Hepatocyte (in vitro differentiated cells): ENCODE data around the gene ZNF519. TPM values are rescaled to one million over a fixed set of nuclear protein-coding genes. Genes with fewer than 3 reads are reported as not detected.

ENCODE experiments used
- DNase-seq: peaks from one replicate; pipeline ENCODE4 v3.0.0-alpha.2; 2016; ENCODE audit warnings: low spot score
- H2AFZ ChIP-seq: fragments of 200-600 bp; sonication (generic); 2 replicates; pipeline ENCODE4 v1.6.0; 2016; ENCODE audit warnings: antibody characterized with exemption, mild to moderate bottlenecking
- H3K27ac ChIP-seq: fragments of 200-600 bp; sonication (generic); 2 replicates; pipeline ENCODE4 v1.5.1; 2016; ENCODE audit warnings: mild to moderate bottlenecking
- H3K27me3 ChIP-seq: fragments of 200-600 bp; sonication (generic); 2 replicates; pipeline ENCODE4 v1.6.1; 2016
- H3K36me3 ChIP-seq: fragments of 200-600 bp; sonication (generic); replicated peaks from 2 replicates; pipeline ENCODE4 v1.5.1; 2016; ENCODE audit warnings: low read depth; ENCODE audit not compliant: insufficient read depth
- H3K4me1 ChIP-seq: fragments of 200-600 bp; sonication (generic); 2 replicates; pipeline ENCODE4 v1.5.1; 2016; ENCODE audit warnings: mild to moderate bottlenecking, moderate library complexity; ENCODE audit not compliant: insufficient read depth
- H3K4me2 ChIP-seq: fragments of 200-600 bp; sonication (generic); 2 replicates; pipeline ENCODE4 v1.6.0; 2016
- H3K4me3 ChIP-seq: fragments of 200-600 bp; sonication (generic); 2 replicates; pipeline ENCODE4 v1.5.1; 2016; ENCODE audit warnings: mild to moderate bottlenecking
- H3K79me2 ChIP-seq: fragments of 200-600 bp; sonication (generic); 2 replicates; pipeline ENCODE4 v1.6.0; 2017; ENCODE audit warnings: mild to moderate bottlenecking
- H3K9me2 ChIP-seq: fragments of 200-600 bp; sonication (generic); replicated peaks from 2 replicates; pipeline ENCODE4 v1.6.0; 2017; ENCODE audit warnings: mild to moderate bottlenecking; ENCODE audit not compliant: insufficient read depth
- H3K9me3 ChIP-seq: fragments of 200-600 bp; sonication (generic); 2 replicates; pipeline ENCODE4 v1.5.1; 2016; ENCODE audit warnings: low read depth, mild to moderate bottlenecking
- H4K20me1 ChIP-seq: fragments of 200-600 bp; sonication (generic); 2 replicates; pipeline ENCODE4 v1.6.0; 2016; ENCODE audit warnings: mild to moderate bottlenecking; ENCODE audit not compliant: insufficient read depth, poor library complexity, severe bottlenecking
- EZH2 ChIP-seq: fragments of 200-600 bp; sonication (generic); IDR thresholded peaks from 2 replicates; pipeline ENCODE4 v1.6.1; 2016; ENCODE audit warnings: antibody characterized with exemption, mild to moderate bottlenecking, borderline replicate concordance
- EZH2phosphoT487 ChIP-seq: fragments of 200-600 bp; sonication (generic); IDR thresholded peaks from one replicate; pipeline ENCODE4 v1.6.1; 2018; ENCODE audit warnings: antibody characterized with exemption, mild to moderate bottlenecking, low read depth, moderate library complexity; ENCODE audit not compliant: unreplicated experiment, severe bottlenecking
- WGBS: methylation state at CpG from one replicate; pipeline ENCODE4 v1.1.6; 2016; ENCODE audit warnings: low lambda C conversion rate; ENCODE audit errors: missing lambda C conversion rate; 5-methylcytosine and 5-hydroxymethylcytosine counted together
- polyA plus RNA-seq: library from polyadenylated mRNA; unstranded; fragments of >200 nt; fragmentation: Nextera tagmentation; extraction: Ambion mirVana; gene quantifications from 2 replicates; pipeline ENCODE4 v1.2.1, GENCODE V29; 2016
- total RNA-seq: library from RNA; depleted of rRNA; stranded (reverse); fragments of >200 nt; gene quantifications from 2 replicates; pipeline ENCODE4 v1.2.3, GENCODE V29; 2014
- TF ChIP-seq, protein P1 (sequence below): fragments of 200-600 bp; sonication (generic); IDR thresholded peaks from 2 replicates; pipeline ENCODE4 v1.5.1; 2016; ENCODE audit warnings: antibody characterized with exemption, mild to moderate bottlenecking; ENCODE audit not compliant: poor library complexity

Gene ZNF519
- total and polyA plus RNA-seq, 2 experiments from 2014 or later: 2.0 to 4.3 TPM

DNA sequence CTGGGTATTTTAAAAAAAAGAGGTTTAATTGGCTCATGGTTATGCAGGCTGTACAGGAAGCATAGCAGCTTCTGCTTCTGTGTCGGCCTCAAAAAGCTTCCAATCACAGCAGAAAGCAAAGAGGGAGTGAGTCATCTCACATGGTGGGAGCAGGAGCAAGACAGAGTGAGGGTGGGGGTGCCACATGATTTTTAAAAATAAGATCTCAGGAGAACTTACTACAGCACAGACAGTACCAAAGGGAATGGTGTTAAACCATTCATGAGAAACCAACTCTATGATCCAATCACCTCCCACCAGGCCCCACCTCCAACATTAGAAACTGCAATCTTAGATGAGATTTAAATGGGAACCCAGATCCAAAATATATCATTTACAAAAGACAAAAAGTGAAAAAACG, 14.6 kb downstream of the ZNF519 start:
- 90% methylated on average over 2 of the region's 2 CpGs for WGBS
- no peaks in the 10 kb centered on the region for H3K79me2 ChIP-seq
- H3K27me3 ChIP-seq: no peaks in the 10 kb centered on the region
- H3K4me2 ChIP-seq: no peak overlapping the region
- H3K36me3 ChIP-seq: no peaks in the 10 kb centered on the region
- no peak for DNase-seq
- no peak overlapping the region for H3K4me3 ChIP-seq
- H2AFZ ChIP-seq: no peak overlapping the region
- no peaks in the 10 kb centered on the region for H3K9me2 ChIP-seq
- no peaks in the 10 kb centered on the region for H3K4me1 ChIP-seq
- peaks cover 10% of the 10 kb centered on the region for H3K9me3 ChIP-seq
- H4K20me1 ChIP-seq: no peaks in the 10 kb centered on the region
- H3K27ac ChIP-seq: no peak overlapping the region
- TF ChIP-seq, protein P1, sequence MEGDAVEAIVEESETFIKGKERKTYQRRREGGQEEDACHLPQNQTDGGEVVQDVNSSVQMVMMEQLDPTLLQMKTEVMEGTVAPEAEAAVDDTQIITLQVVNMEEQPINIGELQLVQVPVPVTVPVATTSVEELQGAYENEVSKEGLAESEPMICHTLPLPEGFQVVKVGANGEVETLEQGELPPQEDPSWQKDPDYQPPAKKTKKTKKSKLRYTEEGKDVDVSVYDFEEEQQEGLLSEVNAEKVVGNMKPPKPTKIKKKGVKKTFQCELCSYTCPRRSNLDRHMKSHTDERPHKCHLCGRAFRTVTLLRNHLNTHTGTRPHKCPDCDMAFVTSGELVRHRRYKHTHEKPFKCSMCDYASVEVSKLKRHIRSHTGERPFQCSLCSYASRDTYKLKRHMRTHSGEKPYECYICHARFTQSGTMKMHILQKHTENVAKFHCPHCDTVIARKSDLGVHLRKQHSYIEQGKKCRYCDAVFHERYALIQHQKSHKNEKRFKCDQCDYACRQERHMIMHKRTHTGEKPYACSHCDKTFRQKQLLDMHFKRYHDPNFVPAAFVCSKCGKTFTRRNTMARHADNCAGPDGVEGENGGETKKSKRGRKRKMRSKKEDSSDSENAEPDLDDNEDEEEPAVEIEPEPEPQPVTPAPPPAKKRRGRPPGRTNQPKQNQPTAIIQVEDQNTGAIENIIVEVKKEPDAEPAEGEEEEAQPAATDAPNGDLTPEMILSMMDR: no peak
- TF ChIP-seq EZH2 (no peak), EZH2phosphoT487 (no peak)

DNA sequence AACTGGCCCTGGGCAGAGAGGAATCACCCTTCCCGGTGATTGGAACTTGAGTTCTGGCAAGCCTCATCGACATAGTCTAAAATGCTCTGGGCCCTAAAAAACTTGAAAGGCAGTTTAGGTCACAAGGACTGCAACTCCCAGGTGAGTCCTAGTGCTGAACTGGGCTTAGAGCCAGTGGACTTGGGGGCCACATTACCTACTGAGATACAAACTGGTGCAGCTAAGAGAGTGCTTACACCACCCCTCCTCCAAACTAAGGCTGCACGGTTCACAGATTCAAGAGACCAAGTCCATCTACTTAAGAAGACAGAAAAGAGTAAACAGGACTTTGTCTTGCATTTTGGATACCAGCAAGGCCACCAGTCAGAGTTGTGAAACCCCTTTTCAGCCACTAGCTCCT, 25.3 kb downstream of the ZNF519 start:
- Histone ChIP-seq H3K79me2 (no peaks in the 10 kb centered on the region), H3K27me3 (no peaks in the 10 kb centered on the region), H3K9me3 (peaks cover 15% of the 10 kb centered on the region), H3K4me2 (no peak overlapping the region), H3K4me3 (no peak overlapping the region), H3K9me2 (no peaks in the 10 kb centered on the region), H3K36me3 (no peaks in the 10 kb centered on the region), H3K4me1 (no peaks in the 10 kb centered on the region), H4K20me1 (no peaks in the 10 kb centered on the region), H2AFZ (no peak overlapping the region), H3K27ac (no peak overlapping the region)
- DNase-seq: no peak
- WGBS: 100% methylated on average over 3 of the region's 3 CpGs
- TF ChIP-seq EZH2phosphoT487 (no peak), EZH2 (no peak)
- TF ChIP-seq, protein P1: no peak

GRCh38 chr18:14104906-14105748, 27.1 kb downstream of the ZNF519 start:
- no peak overlapping the region for H2AFZ ChIP-seq
- no peaks in the 10 kb centered on the region for H3K9me2 ChIP-seq
- no peaks in the 10 kb centered on the region for H3K4me1 ChIP-seq
- H3K36me3 ChIP-seq: no peaks in the 10 kb centered on the region
- no peak overlapping the region for H3K4me2 ChIP-seq
- no peak overlapping the region for H3K4me3 ChIP-seq
- peaks cover 15% of the 10 kb centered on the region for H3K9me3 ChIP-seq
- DNase-seq: no peak
- TF ChIP-seq EZH2: no peak
- TF ChIP-seq, protein P1: no peak
- no peak for TF ChIP-seq EZH2phosphoT487
- no peaks in the 10 kb centered on the region for H3K79me2 ChIP-seq
- no peaks in the 10 kb centered on the region for H4K20me1 ChIP-seq
- 94% methylated on average over 5 of the region's 5 CpGs for WGBS
- H3K27ac ChIP-seq: no peak overlapping the region
- no peaks in the 10 kb centered on the region for H3K27me3 ChIP-seq
